GM12864 (cell line): ENCODE results near the gene GSG1L.
"Not testable (repeated sequence)": the region's sequence is repeated elsewhere in the genome, so short reads cannot be mapped to it uniquely, and the experiment has no call there.

ENCODE experiments used
- DNase-seq: peaks from one replicate; pipeline ENCODE4 v3.0.0-alpha.2; 2011; ENCODE audit warnings: low read depth
- H3K4me3 ChIP-seq: 2 replicates; pipeline ENCODE4 v1.5.1; 2011; ENCODE audit warnings: mild to moderate bottlenecking, low read depth, low read length, control low read depth
- CTCF ChIP-seq: IDR thresholded peaks from 2 replicates; pipeline ENCODE4 v1.5.1; 2011; ENCODE audit warnings: low read depth, mild to moderate bottlenecking, moderate library complexity, low read length, control low read depth, inconsistent platforms; ENCODE audit errors: missing control alignments

GSG1L gene

GRCh38 chr16:27745348-27745747, 318.2 kb downstream of the GSG1L start:
- no peak for TF ChIP-seq CTCF
- no peak overlapping the region for H3K4me3 ChIP-seq
- DNase-seq, result no peak

GRCh38 chr16:27743963-27744362, 319.6 kb downstream of the GSG1L start:
- no peak overlapping the region for H3K4me3 ChIP-seq
- DNase-seq, result no peak
- TF ChIP-seq CTCF, result no peak

GRCh38 chr16:27743001-27743400, 320.5 kb downstream of the GSG1L start:
- not testable (repeated sequence) for DNase-seq, H3K4me3 ChIP-seq

GRCh38 chr16:27742333-27742732, 321.2 kb downstream of the GSG1L start:
- H3K4me3 ChIP-seq, result no peak overlapping the region
- DNase-seq, result no peak
- TF ChIP-seq CTCF, result no peak

GRCh38 chr16:27740496-27741201, 322.9 kb downstream of the GSG1L start:
- H3K4me3 ChIP-seq, result no peak overlapping the region
- DNase-seq, result no peak
- no peak for TF ChIP-seq CTCF

GRCh38 chr16:27739606-27740357, 323.7 kb downstream of the GSG1L start:
- no peak for TF ChIP-seq CTCF
- no peak overlapping the region for H3K4me3 ChIP-seq
- DNase-seq, result no peak

- DNase-seq, result no peak
- no peak overlapping the region for H3K4me3 ChIP-seq
- TF ChIP-seq CTCF, result no peak
Observed at GRCh38 chr16:27738596-27738995, 324.9 kb downstream of the GSG1L start.
